ENCODE data around the gene KCNQ1. TPM values are rescaled to one million over a fixed set of nuclear protein-coding genes. Genes with fewer than 3 reads are reported as not detected.

Gene KCNQ1
- polyA plus RNA-seq, 1 donor from 2014 or later: not detected

DNA sequence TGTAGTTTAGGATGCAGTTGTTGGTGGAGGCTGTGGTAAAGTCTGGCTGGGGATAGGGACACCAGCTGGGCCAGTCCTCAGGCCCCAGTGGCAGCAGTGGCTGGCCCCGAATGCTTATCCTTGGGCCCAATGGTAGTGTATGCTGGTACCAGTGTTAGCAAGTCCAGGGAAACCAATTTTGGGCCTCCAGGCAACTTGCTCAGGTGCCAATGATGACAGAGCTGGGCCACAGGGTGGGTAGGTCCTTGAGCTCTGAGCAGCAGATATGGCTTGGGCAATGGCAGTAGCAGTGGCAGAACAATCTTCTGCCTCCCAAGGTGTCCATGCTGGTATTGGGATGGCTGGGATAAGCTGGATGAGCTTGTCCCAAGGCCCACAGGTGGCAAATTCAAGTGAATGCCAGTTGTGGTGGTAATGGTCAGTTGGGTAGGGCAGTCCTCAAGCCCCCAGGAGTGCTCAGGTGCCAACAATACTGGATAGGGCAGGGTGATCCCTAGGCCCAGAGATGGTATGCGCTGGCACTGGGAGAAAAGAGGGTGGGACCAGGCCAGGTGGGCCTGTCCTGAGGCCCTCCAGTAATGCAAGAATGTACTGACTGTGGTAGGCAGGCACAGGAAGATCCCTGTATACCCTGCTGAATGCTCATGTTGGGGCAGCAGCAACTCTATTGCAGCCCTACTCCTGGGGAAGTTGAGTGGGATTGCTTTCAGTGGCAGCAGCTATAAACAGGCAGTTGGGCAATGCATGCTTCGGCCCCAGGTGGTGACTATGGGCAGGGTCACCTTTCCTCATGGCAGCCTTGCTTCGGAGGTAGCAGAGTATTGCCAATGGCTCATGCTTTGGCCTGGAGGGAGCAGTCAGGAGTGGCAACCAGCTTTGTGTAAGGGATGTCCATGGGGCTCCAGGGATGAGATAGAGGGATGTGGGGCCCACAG, 200.3 kb downstream of the KCNQ1 start:
- H3K4me3 ChIP-seq (ENCODE audit: low read length): no peak overlapping the region
- H3K4me2 ChIP-seq (ENCODE audit: low read length): no peak overlapping the region
- no peak overlapping the region for H3K9ac ChIP-seq (ENCODE audit: low read length)
- no peak overlapping the region for H2AFZ ChIP-seq (ENCODE audit: low read depth, low read length)
- TF ChIP-seq RAD21 (conservative IDR thresholded peaks at IDR 0.05) (no peak), EZH2 (IDR thresholded peaks at IDR 0.05; ENCODE audit: borderline replicate concordance, insufficient read depth, low read length, poor library complexity, severe bottlenecking) (no peak), SMC3 (conservative IDR thresholded peaks at IDR 0.05; ENCODE audit: poor library complexity) (no peak), POLR2AphosphoS5 (IDR thresholded peaks at IDR 0.05) (no peak)
- TF ChIP-seq, protein P1, sequence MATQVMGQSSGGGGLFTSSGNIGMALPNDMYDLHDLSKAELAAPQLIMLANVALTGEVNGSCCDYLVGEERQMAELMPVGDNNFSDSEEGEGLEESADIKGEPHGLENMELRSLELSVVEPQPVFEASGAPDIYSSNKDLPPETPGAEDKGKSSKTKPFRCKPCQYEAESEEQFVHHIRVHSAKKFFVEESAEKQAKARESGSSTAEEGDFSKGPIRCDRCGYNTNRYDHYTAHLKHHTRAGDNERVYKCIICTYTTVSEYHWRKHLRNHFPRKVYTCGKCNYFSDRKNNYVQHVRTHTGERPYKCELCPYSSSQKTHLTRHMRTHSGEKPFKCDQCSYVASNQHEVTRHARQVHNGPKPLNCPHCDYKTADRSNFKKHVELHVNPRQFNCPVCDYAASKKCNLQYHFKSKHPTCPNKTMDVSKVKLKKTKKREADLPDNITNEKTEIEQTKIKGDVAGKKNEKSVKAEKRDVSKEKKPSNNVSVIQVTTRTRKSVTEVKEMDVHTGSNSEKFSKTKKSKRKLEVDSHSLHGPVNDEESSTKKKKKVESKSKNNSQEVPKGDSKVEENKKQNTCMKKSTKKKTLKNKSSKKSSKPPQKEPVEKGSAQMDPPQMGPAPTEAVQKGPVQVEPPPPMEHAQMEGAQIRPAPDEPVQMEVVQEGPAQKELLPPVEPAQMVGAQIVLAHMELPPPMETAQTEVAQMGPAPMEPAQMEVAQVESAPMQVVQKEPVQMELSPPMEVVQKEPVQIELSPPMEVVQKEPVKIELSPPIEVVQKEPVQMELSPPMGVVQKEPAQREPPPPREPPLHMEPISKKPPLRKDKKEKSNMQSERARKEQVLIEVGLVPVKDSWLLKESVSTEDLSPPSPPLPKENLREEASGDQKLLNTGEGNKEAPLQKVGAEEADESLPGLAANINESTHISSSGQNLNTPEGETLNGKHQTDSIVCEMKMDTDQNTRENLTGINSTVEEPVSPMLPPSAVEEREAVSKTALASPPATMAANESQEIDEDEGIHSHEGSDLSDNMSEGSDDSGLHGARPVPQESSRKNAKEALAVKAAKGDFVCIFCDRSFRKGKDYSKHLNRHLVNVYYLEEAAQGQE (IDR thresholded peaks at IDR 0.05; ENCODE audit: borderline replicate concordance): no peak
- TF ChIP-seq, protein P2, sequence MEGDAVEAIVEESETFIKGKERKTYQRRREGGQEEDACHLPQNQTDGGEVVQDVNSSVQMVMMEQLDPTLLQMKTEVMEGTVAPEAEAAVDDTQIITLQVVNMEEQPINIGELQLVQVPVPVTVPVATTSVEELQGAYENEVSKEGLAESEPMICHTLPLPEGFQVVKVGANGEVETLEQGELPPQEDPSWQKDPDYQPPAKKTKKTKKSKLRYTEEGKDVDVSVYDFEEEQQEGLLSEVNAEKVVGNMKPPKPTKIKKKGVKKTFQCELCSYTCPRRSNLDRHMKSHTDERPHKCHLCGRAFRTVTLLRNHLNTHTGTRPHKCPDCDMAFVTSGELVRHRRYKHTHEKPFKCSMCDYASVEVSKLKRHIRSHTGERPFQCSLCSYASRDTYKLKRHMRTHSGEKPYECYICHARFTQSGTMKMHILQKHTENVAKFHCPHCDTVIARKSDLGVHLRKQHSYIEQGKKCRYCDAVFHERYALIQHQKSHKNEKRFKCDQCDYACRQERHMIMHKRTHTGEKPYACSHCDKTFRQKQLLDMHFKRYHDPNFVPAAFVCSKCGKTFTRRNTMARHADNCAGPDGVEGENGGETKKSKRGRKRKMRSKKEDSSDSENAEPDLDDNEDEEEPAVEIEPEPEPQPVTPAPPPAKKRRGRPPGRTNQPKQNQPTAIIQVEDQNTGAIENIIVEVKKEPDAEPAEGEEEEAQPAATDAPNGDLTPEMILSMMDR (IDR thresholded peaks at IDR 0.05; ENCODE audit: poor library complexity, severe bottlenecking): no peak
- H3K36me3 ChIP-seq (ENCODE audit: insufficient read depth, low read length): no peaks in the 10 kb centered on the region
- H3K79me2 ChIP-seq (replicated peaks; ENCODE audit: insufficient read depth, low read length): no peaks in the 10 kb centered on the region
- no peaks in the 10 kb centered on the region for H3F3A ChIP-seq (ENCODE audit: insufficient read depth, low read length, poor library complexity, severe bottlenecking)
- no peaks in the 10 kb centered on the region for H3K27me3 ChIP-seq (ENCODE audit: insufficient read depth, low read depth, low read length)
- peaks cover 12% of the 10 kb centered on the region for H3K9me3 ChIP-seq (ENCODE audit: low read length)
- no peaks in the 10 kb centered on the region for H4K20me1 ChIP-seq (ENCODE audit: insufficient read depth)
- H3K9me2 ChIP-seq (ENCODE audit: insufficient read depth, low read length): no peaks in the 10 kb centered on the region
- H3K27ac ChIP-seq (ENCODE audit: low read length): no peak overlapping the region

DNA sequence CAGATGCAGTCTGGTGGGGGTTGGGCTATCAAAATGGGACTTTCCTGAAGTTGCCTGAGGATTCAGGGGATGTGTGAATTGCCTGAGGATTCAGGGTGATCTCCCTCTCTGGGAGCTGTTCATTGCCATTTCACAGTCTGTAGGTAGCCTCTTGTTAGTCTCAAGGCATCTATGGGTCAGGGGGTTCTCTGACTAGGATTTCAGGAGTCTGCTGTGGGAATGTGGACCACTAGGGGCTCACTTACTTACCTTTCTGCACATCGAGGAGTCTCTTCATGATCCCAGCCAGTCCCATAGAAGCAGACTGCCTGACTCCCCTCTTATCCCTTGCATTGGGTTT, 200.9 kb downstream of the KCNQ1 start:
- no peaks in the 10 kb centered on the region for H4K20me1 ChIP-seq (ENCODE audit: insufficient read depth)
- no peaks in the 10 kb centered on the region for H3K36me3 ChIP-seq (ENCODE audit: insufficient read depth, low read length)
- no peaks in the 10 kb centered on the region for H3K79me2 ChIP-seq (replicated peaks; ENCODE audit: insufficient read depth, low read length)
- no peak overlapping the region for H3K4me2 ChIP-seq (ENCODE audit: low read length)
- H3K27ac ChIP-seq (ENCODE audit: low read length): no peak overlapping the region
- no peaks in the 10 kb centered on the region for H3K27me3 ChIP-seq (ENCODE audit: insufficient read depth, low read depth, low read length)
- H3F3A ChIP-seq (ENCODE audit: insufficient read depth, low read length, poor library complexity, severe bottlenecking): no peaks in the 10 kb centered on the region
- H3K9ac ChIP-seq (ENCODE audit: low read length): no peak overlapping the region
- H2AFZ ChIP-seq (ENCODE audit: low read depth, low read length): no peak overlapping the region
- TF ChIP-seq, protein P1 (IDR thresholded peaks at IDR 0.05; ENCODE audit: borderline replicate concordance): no peak
- no peak for TF ChIP-seq MXI1 (conservative IDR thresholded peaks at IDR 0.05; ENCODE audit: poor library complexity, severe bottlenecking)
- TF ChIP-seq TAF1 (IDR thresholded peaks at IDR 0.05; ENCODE audit: low read depth): no peak
- TF ChIP-seq POLR2AphosphoS5 (IDR thresholded peaks at IDR 0.05): no peak
- TF ChIP-seq, protein P2 (IDR thresholded peaks at IDR 0.05; ENCODE audit: poor library complexity, severe bottlenecking): no peak
- no peak for TF ChIP-seq RAD21 (conservative IDR thresholded peaks at IDR 0.05)
- no peak overlapping the region for H3K4me3 ChIP-seq (ENCODE audit: low read length)
- no peaks in the 10 kb centered on the region for H3K9me2 ChIP-seq (ENCODE audit: insufficient read depth, low read length)
- H3K9me3 ChIP-seq (ENCODE audit: low read length): peaks cover 12% of the 10 kb centered on the region

Measured in neural cell (in vitro differentiated cells).